HG03066 (cell line): ENCODE data around the gene CBY3.
"Not testable (repeated sequence)": the region's sequence is repeated elsewhere in the genome, so short reads cannot be mapped to it uniquely, and the experiment has no call there.

Source experiments
- ATAC-seq: cut with Tn5 transposase; IDR thresholded peaks from one replicate; pipeline ENCODE4 v1.9.1; 2021; ENCODE audit warnings: low read depth; ENCODE audit not compliant: unreplicated experiment

Gene CBY3

GRCh38 chr5:179678223-179679013 is 2.4 kb downstream of the CBY3 start:
- ATAC-seq = peak; percentile 92

GRCh38 chr5:179668391-179668790 is 12.4 kb downstream of the CBY3 start:
- ATAC-seq = no peak

- not testable (repeated sequence) for ATAC-seq
Observed at GRCh38 chr5:179661647-179662046, 19.2 kb downstream of the CBY3 start.

GRCh38 chr5:179658179-179658856 is 22.5 kb downstream of the CBY3 start:
- ATAC-seq = peak; percentile 65

- ATAC-seq = peak; percentile 81
Observed at GRCh38 chr5:179657302-179658178, 23.3 kb downstream of the CBY3 start.

- not testable (repeated sequence) for ATAC-seq
Observed at GRCh38 chr5:179653135-179653534, 27.7 kb downstream of the CBY3 start.

- not testable (repeated sequence) for ATAC-seq
Observed at GRCh38 chr5:179650245-179650644, 30.6 kb downstream of the CBY3 start.

- ATAC-seq = not testable (repeated sequence)
Observed at GRCh38 chr5:179649166-179649703, 31.6 kb downstream of the CBY3 start.

GRCh38 chr5:179648410-179648809 is 32.4 kb downstream of the CBY3 start:
- ATAC-seq = no peak

- ATAC-seq = not testable (repeated sequence)
Observed at GRCh38 chr5:179644766-179645165, 36.1 kb downstream of the CBY3 start.

- ATAC-seq = not testable (repeated sequence)
Observed at GRCh38 chr5:179643141-179643920, 37.5 kb downstream of the CBY3 start.

- not testable (repeated sequence) for ATAC-seq
Observed at GRCh38 chr5:179642626-179643025, 38.2 kb downstream of the CBY3 start.

GRCh38 chr5:179641745-179642144 is 39.1 kb downstream of the CBY3 start:
- not testable (repeated sequence) for ATAC-seq

GRCh38 chr5:179639296-179639695 is 41.5 kb downstream of the CBY3 start:
- not testable (repeated sequence) for ATAC-seq

GRCh38 chr5:179634370-179635172 is 46.3 kb downstream of the CBY3 start:
- peak; percentile 93 for ATAC-seq

GRCh38 chr5:179633501-179634369 is 47.1 kb downstream of the CBY3 start:
- ATAC-seq = peak; percentile 65
